IPS-18a (cell line): ENCODE data around the gene KLHL2.

Source experiments
- H3K27ac ChIP-seq: one replicate; pipeline ENCODE4 v1.5.1; 2013; ENCODE audit warnings: low read length
- H3K27me3 ChIP-seq: one replicate; pipeline ENCODE4 v1.6.1; 2013; ENCODE audit warnings: mild to moderate bottlenecking, low read length; ENCODE audit not compliant: control insufficient read depth, insufficient read depth
- H3K36me3 ChIP-seq: one replicate; pipeline ENCODE4 v1.6.1; 2013; ENCODE audit warnings: low read depth, low read length; ENCODE audit not compliant: control insufficient read depth
- H3K4me1 ChIP-seq: one replicate; pipeline ENCODE4 v1.6.1; 2013; ENCODE audit warnings: low read depth, low read length; ENCODE audit not compliant: control insufficient read depth
- H3K4me3 ChIP-seq: one replicate; pipeline ENCODE4 v1.5.1; 2013; ENCODE audit warnings: low read length
- H3K9ac ChIP-seq: one replicate; pipeline ENCODE4 v1.6.1; 2013; ENCODE audit warnings: mild to moderate bottlenecking, low read length, moderate library complexity
- H3K9me3 ChIP-seq: one replicate; pipeline ENCODE4 v1.6.1; 2013; ENCODE audit warnings: low read depth, low read length; ENCODE audit not compliant: control insufficient read depth

KLHL2 gene

DNA sequence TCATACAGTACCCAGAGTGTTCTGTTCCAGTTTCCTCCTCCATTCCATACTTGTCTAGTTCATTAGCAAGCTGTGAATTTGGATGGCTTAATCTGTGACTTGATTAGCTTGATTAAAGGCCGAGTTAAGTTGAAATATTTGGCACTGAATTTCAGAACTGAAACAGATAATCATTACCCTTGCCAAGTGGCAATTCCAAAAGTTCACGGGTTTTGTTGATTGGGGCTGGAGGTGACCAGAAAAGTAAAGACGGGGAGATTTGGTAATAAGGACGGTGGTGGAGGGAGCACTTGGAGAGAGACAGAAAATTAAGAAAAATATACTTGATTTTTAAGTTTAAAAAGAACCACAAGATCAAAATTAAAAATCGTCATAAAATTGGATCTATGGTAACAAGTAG, 21.9 kb upstream of the KLHL2 start:
- Histone ChIP-seq H3K27me3 (no peaks in the 10 kb centered on the region), H3K4me3 (no peak overlapping the region), H3K9me3 (no peaks in the 10 kb centered on the region), H3K27ac (no peak overlapping the region), H3K9ac (no peak overlapping the region), H3K4me1 (no peaks in the 10 kb centered on the region), H3K36me3 (no peaks in the 10 kb centered on the region)

DNA sequence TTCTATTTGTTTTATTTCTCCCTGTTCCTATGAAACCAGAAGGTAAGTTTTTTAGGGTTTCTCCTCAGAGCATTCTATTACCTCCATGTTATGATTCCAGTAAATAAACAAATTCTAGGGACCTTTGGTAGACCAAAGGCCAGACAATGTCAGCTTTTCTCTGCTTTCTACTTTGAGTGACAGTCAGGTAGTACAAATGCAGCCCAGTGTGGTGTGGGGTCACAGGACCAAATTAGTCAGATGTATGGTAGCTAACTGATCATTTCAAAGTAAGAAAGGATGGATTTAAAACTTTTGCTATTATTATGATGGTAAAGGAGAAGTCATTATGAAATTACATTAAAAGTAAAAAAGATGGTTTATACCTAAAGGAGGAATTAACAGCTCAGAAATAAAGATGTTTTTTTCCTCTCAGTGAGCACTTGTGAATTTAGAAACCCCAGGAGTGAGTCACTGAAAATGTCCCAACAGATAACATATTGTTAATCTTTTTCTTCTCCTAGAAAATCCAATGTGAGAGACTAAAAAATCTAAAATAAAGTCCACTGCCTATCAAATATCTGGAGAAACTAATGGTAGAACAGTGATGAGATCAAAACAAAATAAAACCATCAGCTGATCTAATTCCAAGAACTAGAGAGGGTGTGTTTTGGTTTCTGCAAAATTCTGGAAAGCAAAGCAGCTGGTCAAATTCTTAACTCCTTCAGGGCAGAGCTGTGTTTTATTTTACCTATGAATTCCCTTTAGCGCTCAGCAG, 16.6 kb upstream of the KLHL2 start:
- Histone ChIP-seq H3K4me3 (no peak overlapping the region), H3K9me3 (no peaks in the 10 kb centered on the region), H3K27me3 (no peaks in the 10 kb centered on the region), H3K4me1 (no peaks in the 10 kb centered on the region), H3K27ac (no peak overlapping the region), H3K36me3 (no peaks in the 10 kb centered on the region), H3K9ac (no peak overlapping the region)

DNA sequence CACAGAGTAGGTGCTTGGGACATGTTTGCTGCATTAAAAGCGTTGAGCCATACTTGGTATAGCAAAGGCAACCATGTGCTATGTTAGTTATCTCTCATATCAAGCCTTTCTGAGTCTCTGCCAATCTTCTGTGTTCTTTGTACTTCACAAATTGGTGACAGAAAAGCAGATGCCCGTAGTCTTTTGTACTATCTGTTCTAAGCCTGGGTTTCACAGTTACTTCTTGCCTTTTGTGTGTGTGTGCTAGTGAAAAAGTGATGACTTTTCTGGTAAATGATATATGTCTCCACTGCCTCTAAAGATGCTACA, 16.1 kb upstream of the KLHL2 start:
- Histone ChIP-seq H3K27ac (no peak overlapping the region), H3K4me3 (no peak overlapping the region), H3K36me3 (no peaks in the 10 kb centered on the region), H3K9ac (no peak overlapping the region), H3K27me3 (no peaks in the 10 kb centered on the region), H3K9me3 (no peaks in the 10 kb centered on the region), H3K4me1 (no peaks in the 10 kb centered on the region)

DNA sequence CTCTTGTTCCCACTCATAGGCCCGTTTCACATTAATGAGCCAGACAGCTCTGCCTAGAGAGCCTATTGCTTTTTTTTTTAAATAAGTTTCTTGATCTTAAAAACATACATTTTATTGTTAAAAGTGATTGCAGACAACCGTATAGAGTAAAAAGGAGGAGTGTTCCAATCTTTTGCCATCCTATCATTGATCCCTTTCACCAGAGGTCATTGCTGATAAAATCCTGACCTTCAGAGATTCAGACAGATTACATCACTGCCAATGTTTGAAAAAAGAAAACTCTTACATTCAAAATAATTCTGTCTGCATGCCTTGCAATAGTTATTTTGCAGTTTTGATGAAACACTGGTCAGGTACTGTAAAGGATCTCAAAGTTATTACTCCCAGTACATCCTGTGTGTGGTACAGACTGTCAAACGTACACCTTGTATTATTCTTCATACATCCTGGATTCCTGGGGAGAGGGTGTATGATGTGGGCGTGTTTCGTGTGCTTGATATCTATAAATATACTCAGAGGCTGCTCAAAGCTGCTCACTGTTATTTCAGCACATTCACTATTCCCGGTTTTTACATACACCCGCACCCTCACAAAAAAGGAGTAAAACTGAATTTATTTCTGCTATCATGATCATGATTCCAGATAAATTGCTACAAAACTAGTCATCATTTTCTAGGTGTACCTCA, 15.4 kb upstream of the KLHL2 start:
- H3K27ac ChIP-seq: no peak overlapping the region
- H3K9ac ChIP-seq: no peak overlapping the region
- H3K4me1 ChIP-seq: no peaks in the 10 kb centered on the region
- H3K9me3 ChIP-seq: no peaks in the 10 kb centered on the region
- no peaks in the 10 kb centered on the region for H3K27me3 ChIP-seq
- H3K4me3 ChIP-seq: no peak overlapping the region
- no peaks in the 10 kb centered on the region for H3K36me3 ChIP-seq

- H3K36me3 ChIP-seq: no peaks in the 10 kb centered on the region
- no peaks in the 10 kb centered on the region for H3K9me3 ChIP-seq
- no peaks in the 10 kb centered on the region for H3K4me1 ChIP-seq
- H3K4me3 ChIP-seq: no peak overlapping the region
- no peak overlapping the region for H3K27ac ChIP-seq
- H3K9ac ChIP-seq: no peak overlapping the region
- no peaks in the 10 kb centered on the region for H3K27me3 ChIP-seq
Measured at GRCh38 chr4:165192500-165192898, 14.9 kb upstream of the KLHL2 start.

DNA sequence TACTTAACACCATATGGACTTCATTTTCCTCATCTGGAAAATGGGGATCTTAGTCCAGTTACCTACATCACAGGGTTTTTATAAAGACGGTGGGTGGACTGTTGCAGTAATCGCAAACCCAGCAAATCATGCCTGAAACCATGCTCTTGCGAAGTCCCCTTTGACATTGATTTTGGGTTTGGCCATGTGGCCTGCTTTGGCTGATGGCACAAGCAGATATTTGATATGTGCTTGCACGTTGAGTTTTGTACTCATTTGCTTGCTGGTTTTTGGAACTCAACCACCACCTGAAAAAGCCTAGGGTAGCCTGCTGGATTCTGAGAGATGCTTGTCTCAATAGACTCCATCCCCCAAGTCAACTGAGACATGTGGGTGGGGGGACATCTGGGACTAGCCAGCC, 14.4 kb upstream of the KLHL2 start:
- Histone ChIP-seq H3K4me1 (no peaks in the 10 kb centered on the region), H3K9me3 (no peaks in the 10 kb centered on the region), H3K4me3 (no peak overlapping the region), H3K36me3 (no peaks in the 10 kb centered on the region), H3K27ac (no peak overlapping the region), H3K9ac (no peak overlapping the region), H3K27me3 (no peaks in the 10 kb centered on the region)

DNA sequence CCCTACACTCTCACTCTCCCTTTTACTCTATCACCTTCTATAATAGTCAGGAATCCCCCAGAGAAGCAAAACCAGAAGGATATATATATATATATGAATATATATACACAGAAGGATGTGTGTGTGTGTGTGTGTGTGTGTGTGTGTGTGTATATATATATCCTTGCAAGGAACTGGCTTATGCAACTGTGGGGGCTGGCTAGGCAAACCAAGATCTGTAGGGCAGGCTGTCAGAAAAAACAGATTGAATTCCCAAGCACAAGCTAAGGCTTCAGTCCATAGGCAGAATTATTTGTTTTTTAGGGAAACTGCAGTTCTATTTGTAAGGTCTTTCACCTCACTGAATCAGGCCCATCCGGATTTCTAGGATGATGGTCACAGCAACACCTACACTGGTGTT, 13.0 kb upstream of the KLHL2 start:
- Histone ChIP-seq H3K4me1 (no peaks in the 10 kb centered on the region), H3K9ac (no peak overlapping the region), H3K4me3 (no peak overlapping the region), H3K27me3 (no peaks in the 10 kb centered on the region), H3K27ac (no peak overlapping the region), H3K9me3 (no peaks in the 10 kb centered on the region), H3K36me3 (no peaks in the 10 kb centered on the region)

- Histone ChIP-seq H3K9me3 (no peaks in the 10 kb centered on the region), H3K27ac (no peak overlapping the region), H3K4me1 (no peaks in the 10 kb centered on the region), H3K27me3 (no peaks in the 10 kb centered on the region), H3K4me3 (no peak overlapping the region), H3K9ac (no peak overlapping the region), H3K36me3 (no peaks in the 10 kb centered on the region)
Measured at GRCh38 chr4:165198329-165198728, 9.0 kb upstream of the KLHL2 start.

DNA sequence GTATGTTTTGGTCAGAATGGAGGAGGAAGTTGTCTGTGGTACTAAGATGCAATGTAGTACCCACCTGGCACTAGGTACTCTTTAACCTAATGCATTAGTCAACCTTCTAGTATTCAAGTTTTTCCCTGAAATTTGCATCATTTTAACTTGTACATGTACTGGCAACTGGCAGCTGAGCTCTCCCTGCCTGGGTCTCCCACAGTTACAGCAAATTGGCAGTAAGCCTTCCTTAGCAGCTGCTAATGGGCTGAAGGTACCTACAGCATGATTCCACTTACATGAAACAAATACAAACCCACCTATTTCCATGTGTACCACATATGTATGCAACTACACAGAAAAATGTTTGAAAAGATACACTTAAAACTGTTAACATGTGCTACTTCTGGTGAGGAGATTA, 8.1 kb upstream of the KLHL2 start:
- Histone ChIP-seq H3K4me3 (no peak overlapping the region), H3K9me3 (no peaks in the 10 kb centered on the region), H3K4me1 (no peaks in the 10 kb centered on the region), H3K27me3 (no peaks in the 10 kb centered on the region), H3K27ac (no peak overlapping the region), H3K36me3 (no peaks in the 10 kb centered on the region), H3K9ac (no peak overlapping the region)

GRCh38 chr4:165199722-165200121, 7.6 kb upstream of the KLHL2 start:
- H3K27ac ChIP-seq: no peak overlapping the region
- no peak overlapping the region for H3K9ac ChIP-seq
- no peaks in the 10 kb centered on the region for H3K9me3 ChIP-seq
- H3K4me1 ChIP-seq: no peaks in the 10 kb centered on the region
- no peaks in the 10 kb centered on the region for H3K36me3 ChIP-seq
- H3K27me3 ChIP-seq: no peaks in the 10 kb centered on the region
- no peak overlapping the region for H3K4me3 ChIP-seq

DNA sequence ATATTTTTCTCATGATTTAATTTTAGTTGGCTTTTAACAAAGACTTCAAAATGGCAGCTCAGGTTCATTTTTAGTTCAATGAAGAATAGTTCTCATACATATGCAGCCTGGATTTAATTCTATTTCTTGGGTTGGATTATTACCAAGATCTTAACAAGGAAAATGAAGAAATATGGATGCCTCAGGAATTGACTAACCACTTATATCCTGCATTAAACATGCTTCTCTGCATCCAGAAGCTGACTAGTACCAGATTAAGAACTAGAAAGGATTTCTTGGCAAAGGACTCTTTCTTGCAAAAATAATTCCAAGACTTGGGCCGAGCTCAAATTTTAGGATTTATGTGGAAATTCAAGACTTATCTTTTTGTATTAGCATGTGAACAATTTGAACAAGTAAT, 5.6 kb upstream of the KLHL2 start:
- Histone ChIP-seq H3K27ac (no peak overlapping the region), H3K27me3 (peaks cover 11% of the 10 kb centered on the region), H3K4me3 (no peak overlapping the region), H3K4me1 (no peaks in the 10 kb centered on the region), H3K36me3 (no peaks in the 10 kb centered on the region), H3K9me3 (no peaks in the 10 kb centered on the region), H3K9ac (no peak overlapping the region)
